ENCODE results near the gene SIRT5.

DNA sequence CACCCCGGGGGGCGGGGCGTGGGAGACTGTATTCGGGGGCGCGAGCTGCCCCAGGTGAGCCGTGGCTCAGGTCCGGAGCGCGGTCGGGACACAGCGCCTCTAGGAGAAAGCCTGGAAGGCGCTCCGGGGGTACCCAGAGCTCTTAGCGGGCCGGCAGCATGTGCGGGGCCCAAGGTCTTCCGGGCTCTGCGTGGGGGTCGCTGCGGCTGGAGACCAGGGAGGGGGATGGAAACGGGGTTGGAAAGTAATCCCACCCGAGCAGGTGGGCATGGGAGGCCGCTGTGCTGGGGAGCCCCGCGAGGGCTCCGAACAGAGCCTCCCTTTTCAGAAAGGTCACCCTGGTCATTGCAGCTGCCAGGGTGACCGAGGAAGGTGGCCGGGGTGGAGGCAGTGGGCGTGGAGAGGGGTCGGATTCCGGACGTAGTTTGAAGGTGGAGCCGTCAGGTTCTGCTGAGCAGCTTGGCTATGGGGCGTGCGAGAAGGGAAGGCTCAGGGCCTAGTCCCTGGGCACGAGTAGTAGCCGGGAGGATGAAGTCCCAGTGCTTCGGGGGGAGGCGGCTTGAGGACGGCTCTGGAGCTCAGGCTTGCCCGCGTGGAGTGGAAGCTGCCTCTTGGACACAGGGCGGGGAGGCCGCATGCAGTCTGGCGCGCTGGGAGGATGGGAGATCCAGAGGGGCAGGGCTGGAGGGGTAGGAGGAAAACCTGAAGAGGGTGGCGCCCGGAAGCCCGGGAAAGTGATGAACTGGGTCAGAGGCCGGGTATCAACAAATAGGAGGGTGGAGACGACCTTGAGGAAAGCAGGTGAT lies at the start of gene SIRT5:
- TF ChIP-seq CTCF (IDR thresholded peaks at IDR 0.05) (no peak), POLR2A (IDR thresholded peaks at IDR 0.05) (peak; percentile 92)
